Measurements from ENCODE around the gene UGT2A2. TPM values are rescaled to one million over a fixed set of nuclear protein-coding genes. Genes with fewer than 3 reads are reported as not detected.

UGT2A2 gene
- total RNA-seq, 1 donor: not detected

DNA sequence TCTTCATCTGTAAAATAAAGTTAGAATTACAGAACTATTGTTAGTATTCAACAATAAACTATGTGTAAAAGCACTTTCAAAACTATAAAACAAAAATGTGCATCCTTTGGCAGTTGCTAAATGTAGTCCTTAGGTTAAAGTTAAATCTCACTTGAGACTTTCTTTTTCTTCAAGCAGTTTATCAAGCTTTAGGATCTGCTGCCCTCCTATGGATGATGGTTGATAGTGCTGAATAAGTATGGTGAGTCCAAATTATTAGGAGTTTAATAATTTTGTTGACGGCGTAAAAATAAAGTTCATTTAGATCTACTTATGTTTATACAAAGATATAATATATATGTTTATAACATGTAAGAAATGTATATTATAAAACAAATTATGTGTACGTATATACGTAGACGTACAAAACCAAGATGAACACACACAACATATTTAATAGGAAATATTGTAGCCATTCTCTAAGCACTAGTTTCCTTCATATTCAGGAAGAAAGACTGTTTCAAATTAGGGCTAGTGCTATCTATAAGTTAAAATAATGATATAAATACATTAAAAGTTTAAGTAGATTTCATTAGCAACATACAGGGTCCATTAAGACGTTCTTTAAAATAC is 22.3 kb downstream of the UGT2A2 start:
- Histone ChIP-seq H4K20me1 (ENCODE audit: insufficient read depth, low read length) (no peaks in the 10 kb centered on the region), H3K4me2 (ENCODE audit: insufficient read depth, low read length) (no peak overlapping the region), H3K4me3 (ENCODE audit: insufficient read depth, low read length) (no peak overlapping the region), H3K4me1 (ENCODE audit: insufficient read depth, low read length) (no peaks in the 10 kb centered on the region), H3K36me3 (ENCODE audit: insufficient read depth, low read length) (no peaks in the 10 kb centered on the region), H3K9me3 (ENCODE audit: low read depth, low read length) (no peaks in the 10 kb centered on the region), H3K27ac (ENCODE audit: low read depth, low read length) (no peak overlapping the region), H2AFZ (ENCODE audit: low read length) (no peak overlapping the region), H3K79me2 (ENCODE audit: insufficient read depth, low read length) (no peaks in the 10 kb centered on the region), H3K27me3 (ENCODE audit: insufficient read depth, low read length) (no peaks in the 10 kb centered on the region)
- TF ChIP-seq, protein P1, sequence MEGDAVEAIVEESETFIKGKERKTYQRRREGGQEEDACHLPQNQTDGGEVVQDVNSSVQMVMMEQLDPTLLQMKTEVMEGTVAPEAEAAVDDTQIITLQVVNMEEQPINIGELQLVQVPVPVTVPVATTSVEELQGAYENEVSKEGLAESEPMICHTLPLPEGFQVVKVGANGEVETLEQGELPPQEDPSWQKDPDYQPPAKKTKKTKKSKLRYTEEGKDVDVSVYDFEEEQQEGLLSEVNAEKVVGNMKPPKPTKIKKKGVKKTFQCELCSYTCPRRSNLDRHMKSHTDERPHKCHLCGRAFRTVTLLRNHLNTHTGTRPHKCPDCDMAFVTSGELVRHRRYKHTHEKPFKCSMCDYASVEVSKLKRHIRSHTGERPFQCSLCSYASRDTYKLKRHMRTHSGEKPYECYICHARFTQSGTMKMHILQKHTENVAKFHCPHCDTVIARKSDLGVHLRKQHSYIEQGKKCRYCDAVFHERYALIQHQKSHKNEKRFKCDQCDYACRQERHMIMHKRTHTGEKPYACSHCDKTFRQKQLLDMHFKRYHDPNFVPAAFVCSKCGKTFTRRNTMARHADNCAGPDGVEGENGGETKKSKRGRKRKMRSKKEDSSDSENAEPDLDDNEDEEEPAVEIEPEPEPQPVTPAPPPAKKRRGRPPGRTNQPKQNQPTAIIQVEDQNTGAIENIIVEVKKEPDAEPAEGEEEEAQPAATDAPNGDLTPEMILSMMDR (IDR thresholded peaks at IDR 0.05; ENCODE audit: extremely low read depth, low read depth, low read length): no peak
- DNase-seq (ENCODE audit: insufficient read length, low spot score, missing footprints): no peak

GRCh38 chr4:69610484-69610883 is 29.0 kb downstream of the UGT2A2 start:
- no peak overlapping the region for H3K4me2 ChIP-seq (ENCODE audit: insufficient read depth, low read length)
- no peaks in the 10 kb centered on the region for H3K9me3 ChIP-seq (ENCODE audit: low read depth, low read length)
- H3K4me3 ChIP-seq (ENCODE audit: insufficient read depth, low read length): no peak overlapping the region
- H2AFZ ChIP-seq (ENCODE audit: low read length): no peak overlapping the region
- TF ChIP-seq, protein P1 (IDR thresholded peaks at IDR 0.05; ENCODE audit: extremely low read depth, low read depth, low read length): no peak
- DNase-seq (ENCODE audit: insufficient read length, low spot score, missing footprints): no peak
- no peak overlapping the region for H3K27ac ChIP-seq (ENCODE audit: low read depth, low read length)
- H3K4me1 ChIP-seq (ENCODE audit: insufficient read depth, low read length): no peaks in the 10 kb centered on the region
- H3K36me3 ChIP-seq (ENCODE audit: insufficient read depth, low read length): no peaks in the 10 kb centered on the region
- H4K20me1 ChIP-seq (ENCODE audit: insufficient read depth, low read length): no peaks in the 10 kb centered on the region
- no peaks in the 10 kb centered on the region for H3K27me3 ChIP-seq (ENCODE audit: insufficient read depth, low read length)
- no peaks in the 10 kb centered on the region for H3K79me2 ChIP-seq (ENCODE audit: insufficient read depth, low read length)

DNA sequence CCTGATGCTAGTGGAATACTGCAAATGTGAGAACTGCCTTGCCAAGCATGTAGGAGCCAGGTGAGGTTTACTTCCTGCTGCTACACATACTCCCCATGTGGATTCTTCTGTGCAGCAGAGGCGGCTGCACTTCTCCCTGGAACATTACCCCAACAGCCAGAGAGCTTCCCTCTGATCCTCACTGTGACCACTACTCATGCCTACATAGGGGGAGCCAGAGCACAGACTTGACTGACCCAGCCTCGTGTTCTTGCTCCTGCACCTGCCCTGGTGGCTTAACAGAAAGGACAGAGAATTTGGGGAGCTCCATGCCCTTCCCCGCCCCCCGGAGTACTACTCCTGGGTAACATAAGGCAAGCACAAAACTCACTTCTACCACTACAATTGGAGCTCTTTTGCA is 38.4 kb downstream of the UGT2A2 start:
- no peak overlapping the region for H2AFZ ChIP-seq (ENCODE audit: low read length)
- no peaks in the 10 kb centered on the region for H4K20me1 ChIP-seq (ENCODE audit: insufficient read depth, low read length)
- H3K79me2 ChIP-seq (ENCODE audit: insufficient read depth, low read length): no peaks in the 10 kb centered on the region
- no peak for DNase-seq (ENCODE audit: insufficient read length, low spot score, missing footprints)
- H3K27me3 ChIP-seq (ENCODE audit: insufficient read depth, low read length): no peaks in the 10 kb centered on the region
- no peak overlapping the region for H3K4me3 ChIP-seq (ENCODE audit: insufficient read depth, low read length)
- no peak overlapping the region for H3K27ac ChIP-seq (ENCODE audit: low read depth, low read length)
- H3K4me2 ChIP-seq (ENCODE audit: insufficient read depth, low read length): no peak overlapping the region
- no peaks in the 10 kb centered on the region for H3K4me1 ChIP-seq (ENCODE audit: insufficient read depth, low read length)
- H3K36me3 ChIP-seq (ENCODE audit: insufficient read depth, low read length): no peaks in the 10 kb centered on the region
- TF ChIP-seq, protein P1 (IDR thresholded peaks at IDR 0.05; ENCODE audit: extremely low read depth, low read depth, low read length): no peak
- no peaks in the 10 kb centered on the region for H3K9me3 ChIP-seq (ENCODE audit: low read depth, low read length)

- no peaks in the 10 kb centered on the region for H3K9me3 ChIP-seq (ENCODE audit: low read depth, low read length)
- no peak overlapping the region for H2AFZ ChIP-seq (ENCODE audit: low read length)
- no peak for DNase-seq (ENCODE audit: insufficient read length, low spot score, missing footprints)
- H3K4me2 ChIP-seq (ENCODE audit: insufficient read depth, low read length): no peak overlapping the region
- H3K4me1 ChIP-seq (ENCODE audit: insufficient read depth, low read length): no peaks in the 10 kb centered on the region
- H3K27ac ChIP-seq (ENCODE audit: low read depth, low read length): no peak overlapping the region
- H3K4me3 ChIP-seq (ENCODE audit: insufficient read depth, low read length): no peak overlapping the region
- H3K27me3 ChIP-seq (ENCODE audit: insufficient read depth, low read length): no peaks in the 10 kb centered on the region
- no peaks in the 10 kb centered on the region for H3K36me3 ChIP-seq (ENCODE audit: insufficient read depth, low read length)
- TF ChIP-seq, protein P1 (IDR thresholded peaks at IDR 0.05; ENCODE audit: extremely low read depth, low read depth, low read length): no peak
- H3K79me2 ChIP-seq (ENCODE audit: insufficient read depth, low read length): no peaks in the 10 kb centered on the region
- H4K20me1 ChIP-seq (ENCODE audit: insufficient read depth, low read length): no peaks in the 10 kb centered on the region
Measured at GRCh38 chr4:69600013-69600412, 39.4 kb downstream of the UGT2A2 start.

Measured in osteoblast (primary cell).